Smooth muscle cell (in vitro differentiated cells): ENCODE measurements around the gene TRMT1. TPM values are rescaled to one million over a fixed set of nuclear protein-coding genes. Genes with fewer than 3 reads are reported as not detected.

Experiments
- DNase-seq: peaks from one replicate; lab custom pipeline; 2025; ENCODE audit not compliant: unreplicated experiment; lab: John Stamatoyannopoulos, UW
- H2AFZ ChIP-seq: fragments of 200-600 bp; sonication (generic); 2 replicates; pipeline ENCODE4 v1.6.0; 2016; ENCODE audit warnings: antibody characterized with exemption, low read depth, mild to moderate bottlenecking
- H3F3A ChIP-seq: fragments of 200-600 bp; sonication (generic); 2 replicates; pipeline ENCODE4 v1.6.0; 2017; ENCODE audit warnings: antibody characterized with exemption, low read depth
- H3K27ac ChIP-seq: fragments of 200-600 bp; sonication (generic); 2 replicates; pipeline ENCODE4 v1.5.1; 2016; ENCODE audit warnings: low read depth, mild to moderate bottlenecking
- H3K27me3 ChIP-seq: fragments of 200-600 bp; sonication (generic); 2 replicates; pipeline ENCODE4 v1.6.1; 2016; ENCODE audit warnings: low read depth, mild to moderate bottlenecking
- H3K36me3 ChIP-seq: fragments of 200-600 bp; sonication (generic); 2 replicates; pipeline ENCODE4 v1.5.1; 2016; ENCODE audit warnings: low read depth
- H3K4me1 ChIP-seq: fragments of 200-600 bp; sonication (generic); 2 replicates; pipeline ENCODE4 v1.5.1; 2016; ENCODE audit warnings: low read depth
- H3K4me2 ChIP-seq: fragments of 200-600 bp; sonication (generic); 2 replicates; pipeline ENCODE4 v1.6.0; 2016; ENCODE audit warnings: mild to moderate bottlenecking
- H3K4me3 ChIP-seq: fragments of 200-600 bp; sonication (generic); 2 replicates; pipeline ENCODE4 v1.5.1; 2016; ENCODE audit warnings: mild to moderate bottlenecking
- H3K79me2 ChIP-seq: fragments of 200-600 bp; sonication (generic); 2 replicates; pipeline ENCODE4 v1.6.0; 2016; ENCODE audit warnings: low read depth, mild to moderate bottlenecking
- H3K9ac ChIP-seq: fragments of 200-600 bp; sonication (generic); 2 replicates; pipeline ENCODE4 v1.6.0; 2016; ENCODE audit warnings: low read depth
- H3K9me3 ChIP-seq: fragments of 200-600 bp; sonication (generic); replicated peaks from 2 replicates; pipeline ENCODE4 v1.5.1; 2016; ENCODE audit warnings: low read depth
- H4K20me1 ChIP-seq: fragments of 200-600 bp; sonication (generic); 2 replicates; pipeline ENCODE4 v1.6.0; 2016; ENCODE audit warnings: low read depth
- WGBS: methylation state at CpG from one replicate; pipeline ENCODE4 v1.1.7; 2016; ENCODE audit warnings: low lambda C conversion rate; 5-methylcytosine and 5-hydroxymethylcytosine counted together
- polyA plus RNA-seq: library from polyadenylated mRNA; unstranded; fragments of >200 nt; fragmentation: Nextera tagmentation; extraction: Ambion mirVana; gene quantifications from 2 replicates; pipeline ENCODE4 v1.2.1, GENCODE V29; 2016
- total RNA-seq: library from RNA; depleted of rRNA; stranded (reverse); fragments of >200 nt; gene quantifications from 2 replicates; pipeline ENCODE4 v1.2.3, GENCODE V29; 2014
- TF ChIP-seq, protein P1 (sequence below): fragments of 200-600 bp; sonication (generic); IDR thresholded peaks from 2 replicates; pipeline ENCODE4 v1.5.1; 2017; ENCODE audit warnings: borderline replicate concordance, mild to moderate bottlenecking, antibody characterized with exemption; ENCODE audit not compliant: insufficient read depth, poor library complexity, severe bottlenecking

The TRMT1 gene
- total and polyA plus RNA-seq, 2 experiments from 2014 or later: 21.9 to 37.4 TPM

DNA sequence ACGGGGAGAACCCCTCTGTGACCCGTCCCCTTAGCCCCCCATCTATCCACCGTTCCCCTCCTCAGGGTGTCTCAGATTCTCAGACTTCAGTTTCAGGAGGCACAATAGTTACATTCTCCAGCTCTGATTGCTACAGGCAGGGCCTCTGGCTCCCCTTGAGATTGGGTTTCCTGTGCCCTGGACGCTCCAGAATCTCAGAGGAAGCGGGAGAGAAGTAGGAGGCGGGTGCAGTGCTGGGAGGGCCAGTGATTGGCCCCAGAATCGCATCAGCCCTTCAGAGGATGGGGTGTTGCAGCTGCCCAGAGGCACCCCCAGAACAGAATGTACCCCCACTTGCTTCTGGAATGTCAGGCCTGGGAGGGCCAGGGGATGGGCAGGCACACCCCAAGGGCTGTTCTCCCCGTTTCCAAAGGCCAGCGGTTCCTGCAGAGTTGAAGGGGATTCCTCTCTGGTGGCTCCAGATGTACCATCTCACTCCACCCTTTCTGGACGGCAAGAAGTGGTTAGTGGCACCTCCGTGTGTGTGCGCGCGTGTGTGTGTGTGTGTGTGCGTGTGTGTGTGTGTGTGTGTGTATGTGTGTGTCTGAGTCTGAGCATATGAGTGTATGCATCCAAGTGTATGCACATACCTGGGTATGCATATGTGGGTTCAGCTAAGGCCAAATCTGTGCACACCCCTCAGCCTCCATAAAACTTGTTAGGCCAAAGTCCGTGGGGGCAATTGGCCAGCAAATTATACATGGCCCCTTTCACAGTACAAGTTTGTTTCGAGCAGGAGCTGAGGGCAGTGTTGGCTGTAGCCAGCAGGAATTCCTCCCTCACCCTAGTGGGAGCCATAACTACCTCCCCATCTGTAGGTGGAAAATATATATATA lies 49.4 kb downstream of the TRMT1 start:
- no peaks in the 10 kb centered on the region for H3K4me1 ChIP-seq
- H2AFZ ChIP-seq: no peak overlapping the region
- H3K9me3 ChIP-seq: no peaks in the 10 kb centered on the region
- no peak overlapping the region for H3K4me3 ChIP-seq
- no peaks in the 10 kb centered on the region for H4K20me1 ChIP-seq
- H3F3A ChIP-seq: no peaks in the 10 kb centered on the region
- DNase-seq: no peak
- TF ChIP-seq, protein P1, sequence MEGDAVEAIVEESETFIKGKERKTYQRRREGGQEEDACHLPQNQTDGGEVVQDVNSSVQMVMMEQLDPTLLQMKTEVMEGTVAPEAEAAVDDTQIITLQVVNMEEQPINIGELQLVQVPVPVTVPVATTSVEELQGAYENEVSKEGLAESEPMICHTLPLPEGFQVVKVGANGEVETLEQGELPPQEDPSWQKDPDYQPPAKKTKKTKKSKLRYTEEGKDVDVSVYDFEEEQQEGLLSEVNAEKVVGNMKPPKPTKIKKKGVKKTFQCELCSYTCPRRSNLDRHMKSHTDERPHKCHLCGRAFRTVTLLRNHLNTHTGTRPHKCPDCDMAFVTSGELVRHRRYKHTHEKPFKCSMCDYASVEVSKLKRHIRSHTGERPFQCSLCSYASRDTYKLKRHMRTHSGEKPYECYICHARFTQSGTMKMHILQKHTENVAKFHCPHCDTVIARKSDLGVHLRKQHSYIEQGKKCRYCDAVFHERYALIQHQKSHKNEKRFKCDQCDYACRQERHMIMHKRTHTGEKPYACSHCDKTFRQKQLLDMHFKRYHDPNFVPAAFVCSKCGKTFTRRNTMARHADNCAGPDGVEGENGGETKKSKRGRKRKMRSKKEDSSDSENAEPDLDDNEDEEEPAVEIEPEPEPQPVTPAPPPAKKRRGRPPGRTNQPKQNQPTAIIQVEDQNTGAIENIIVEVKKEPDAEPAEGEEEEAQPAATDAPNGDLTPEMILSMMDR: no peak
- 92% methylated on average over 16 of the region's 17 CpGs for WGBS
- H3K27me3 ChIP-seq: peaks cover 15% of the 10 kb centered on the region
- no peak overlapping the region for H3K9ac ChIP-seq
- H3K79me2 ChIP-seq: no peaks in the 10 kb centered on the region
- H3K36me3 ChIP-seq: no peaks in the 10 kb centered on the region
- no peak overlapping the region for H3K4me2 ChIP-seq
- H3K27ac ChIP-seq: no peak overlapping the region

DNA sequence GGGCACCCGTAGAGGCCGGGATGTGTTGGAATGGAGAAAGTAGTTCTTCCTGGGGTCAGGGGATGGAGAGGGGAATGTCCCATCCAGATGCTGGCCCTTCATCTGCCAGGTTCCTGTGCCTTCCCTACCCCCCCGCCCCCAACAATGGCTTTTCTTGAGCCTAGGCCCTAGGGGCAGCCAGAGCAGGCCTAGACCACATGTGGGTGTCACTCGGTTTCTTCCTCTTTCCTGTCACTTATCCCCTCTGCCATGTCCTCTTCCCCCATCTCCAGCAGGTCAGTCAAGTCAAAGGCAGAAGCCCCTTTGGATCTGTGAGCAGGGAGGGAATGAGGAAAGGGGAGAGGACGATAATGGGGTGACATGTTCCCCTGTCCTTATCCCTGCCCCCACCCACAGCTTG lies 50.3 kb downstream of the TRMT1 start:
- Histone ChIP-seq H3K4me3 (no peak overlapping the region), H3K4me2 (no peak overlapping the region), H2AFZ (no peak overlapping the region), H4K20me1 (no peaks in the 10 kb centered on the region), H3K27me3 (peaks cover 15% of the 10 kb centered on the region), H3K79me2 (no peaks in the 10 kb centered on the region), H3K27ac (no peak overlapping the region), H3K9ac (no peak overlapping the region), H3K36me3 (no peaks in the 10 kb centered on the region), H3K9me3 (no peaks in the 10 kb centered on the region), H3F3A (no peaks in the 10 kb centered on the region), H3K4me1 (no peaks in the 10 kb centered on the region)
- WGBS: 94% methylated on average over 5 of the region's 5 CpGs
- DNase-seq: no peak
- TF ChIP-seq, protein P1: no peak

DNA sequence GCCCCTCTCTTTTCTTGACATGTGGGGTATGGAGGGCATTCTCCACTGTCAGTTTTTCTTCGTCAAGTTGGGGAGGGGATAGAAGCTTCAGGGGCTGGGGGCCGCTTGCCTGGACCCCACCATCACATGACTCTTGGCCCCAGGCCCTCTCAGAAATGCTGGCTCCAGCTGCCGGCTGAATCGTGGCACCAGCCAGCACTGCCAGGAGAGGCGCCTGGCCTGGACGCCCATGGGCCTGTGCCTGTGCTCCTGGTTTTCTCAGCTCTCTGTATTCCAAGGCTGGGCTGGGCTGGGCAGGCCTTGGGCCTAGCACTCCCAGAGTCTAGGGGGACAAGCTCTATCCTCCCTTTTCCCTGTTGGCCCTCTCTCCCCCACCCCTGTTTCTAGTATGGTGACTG lies 52.4 kb downstream of the TRMT1 start:
- TF ChIP-seq, protein P1: no peak
- Histone ChIP-seq H3K4me2 (no peak overlapping the region), H3K4me3 (no peak overlapping the region), H3K27me3 (peaks cover 15% of the 10 kb centered on the region), H4K20me1 (no peaks in the 10 kb centered on the region), H3K27ac (no peak overlapping the region), H3K4me1 (peaks cover 10% of the 10 kb centered on the region), H3F3A (no peaks in the 10 kb centered on the region), H3K9ac (no peak overlapping the region), H2AFZ (no peak overlapping the region), H3K79me2 (no peaks in the 10 kb centered on the region), H3K9me3 (no peaks in the 10 kb centered on the region), H3K36me3 (no peaks in the 10 kb centered on the region)
- 90% methylated on average over 4 of the region's 6 CpGs for WGBS
- DNase-seq: no peak
